SK-N-SH (cell line): ENCODE data around the gene CSNK2A1.

Experiments
- CTCF ChIP-seq: fragments of 200-600 bp; sonication (generic); IDR thresholded peaks from 2 replicates; pipeline ENCODE4 v1.6.1; 2017; ENCODE audit warnings: antibody characterized with exemption, mild to moderate bottlenecking, moderate library complexity
- EP300 ChIP-seq, 2 experiments: IDR thresholded peaks; 2 replicates each; pipeline versions ENCODE4 v1.4.0 to v1.6.1; 2012; ENCODE audit warnings: borderline replicate concordance in 1 of 2, low read depth in 1 of 2, low read length in 1 of 2
- GATA2 ChIP-seq: sonication (generic); formaldehyde crosslinking; IDR thresholded peaks from 2 replicates; pipeline ENCODE4 v1.5.0; 2020; ENCODE audit warnings: mild to moderate bottlenecking, missing genetic modification reagents
- MXI1 ChIP-seq: IDR thresholded peaks from 2 replicates; pipeline ENCODE4 v1.6.1; 2012; ENCODE audit warnings: mild to moderate bottlenecking, low read depth, low read length, improper control_type of control experiment
- PBX3 ChIP-seq: IDR thresholded peaks from 2 replicates; pipeline ENCODE4; 2012
- RAD21 ChIP-seq: IDR thresholded peaks from 2 replicates; pipeline ENCODE4 v1.6.1; 2012; ENCODE audit warnings: mild to moderate bottlenecking, low read length
- RCOR1 ChIP-seq: fragments of 150-350 bp; IDR thresholded peaks from 2 replicates; pipeline ENCODE4 v1.6.1; 2017; ENCODE audit warnings: antibody characterized with exemption, low read length
- REST ChIP-seq: IDR thresholded peaks from 2 replicates; pipeline ENCODE4 v1.6.1; 2012; ENCODE audit warnings: mild to moderate bottlenecking, low read depth, low read length, moderate library complexity
- RXRA ChIP-seq: IDR thresholded peaks from 2 replicates; pipeline ENCODE4 v1.4.0; 2012; ENCODE audit warnings: low read depth, mild to moderate bottlenecking, borderline replicate concordance
- SMC3 ChIP-seq: IDR thresholded peaks from 2 replicates; pipeline ENCODE4 v1.6.1; 2012; ENCODE audit warnings: low read depth, low read length, improper control_type of control experiment
- TAF1 ChIP-seq: IDR thresholded peaks from 2 replicates; pipeline ENCODE4 v1.6.1; 2012; ENCODE audit warnings: low read depth, mild to moderate bottlenecking, low read length, moderate library complexity, borderline replicate concordance
- USF1 ChIP-seq: IDR thresholded peaks from 2 replicates; pipeline ENCODE4 v1.4.0; 2012; ENCODE audit warnings: low read depth, borderline replicate concordance
- ZBTB33 ChIP-seq: IDR thresholded peaks from 2 replicates; pipeline ENCODE4 v1.4.0; 2012; ENCODE audit warnings: low read depth, borderline replicate concordance

GRCh38 chr20:571754-572441, 28.3 kb upstream of the CSNK2A1 start:
- TF ChIP-seq CTCF, result no peak
- TF ChIP-seq REST, result no peak
- no peak for TF ChIP-seq EP300 (IDR thresholded peaks at IDR 0.05; ENCODE audit: borderline replicate concordance in 1 of 2, low read depth in 1 of 2, low read length in 1 of 2)
- no peak for TF ChIP-seq RXRA
- TF ChIP-seq RCOR1, result no peak
- no peak for TF ChIP-seq PBX3
- TF ChIP-seq USF1, result no peak
- TF ChIP-seq TAF1, result no peak
- TF ChIP-seq SMC3, result no peak
- TF ChIP-seq RAD21, result no peak
- TF ChIP-seq GATA2, result no peak
- TF ChIP-seq MXI1, result no peak
- no peak for TF ChIP-seq ZBTB33
